T-cell (primary cell): ENCODE data around the gene UNC80. TPM values are rescaled to one million over a fixed set of nuclear protein-coding genes. Genes with fewer than 3 reads are reported as not detected.

Experiments
- ATAC-seq, 4 experiments: fragments of 200-7000 bp in 3 of 4; fragments of 150-1000 bp in 1 of 4; cut with Tn5 transposase; replicated peaks in 1 of 4; 1 replicate in 3 of 4; 2 replicates in 1 of 4; pipeline ENCODE4 v1.10.0; 2021; ENCODE audit warnings: moderate library complexity in 3 of 4, mild to moderate bottlenecking in 2 of 4, moderate number of reproducible peaks in 1 of 4
- CTCF ChIA-PET, 2 donors: fragments of 300-600 bp; sonication (Branson Sonifier 250); formaldehyde crosslinking; loops; one replicate each; lab custom pipeline; 2022; ENCODE audit warnings: antibody characterized with exemption in 2 of 2; lab: Charles Lee
- POLR2A ChIA-PET, 2 donors: fragments of 300-600 bp; sonication (Branson Sonifier 250); formaldehyde crosslinking; loops; one replicate each; lab custom pipeline; 2022; ENCODE audit warnings: antibody characterized with exemption in 2 of 2; lab: Charles Lee
- DNase-seq, 35 experiments: peaks; one replicate each; pipeline versions ENCODE4 v3.0.0 to v3.0.0-alpha.2; 2013 to 2023
- H3K27ac ChIP-seq: one replicate; pipeline ENCODE4 v1.5.1; 2013; ENCODE audit warnings: low read length
- H3K27me3 ChIP-seq, 2 experiments: replicated peaks in 1 of 2; 1 replicate in 1 of 2; 2 replicates in 1 of 2; pipeline versions ENCODE4 v1.6.1 to v1.7.0; 2013; ENCODE audit warnings: low read length in 1 of 2, mixed read lengths in 1 of 2; ENCODE audit not compliant: control insufficient read depth in 2 of 2, insufficient read depth in 2 of 2; ENCODE audit errors: extremely low read depth in 1 of 2
- H3K36me3 ChIP-seq, 2 donors: 1 replicate in 1 of 2; 2 replicates in 1 of 2; pipeline versions ENCODE4 v1.6.1 to v1.7.0; 2013; ENCODE audit warnings: low read length in 1 of 2; ENCODE audit not compliant: control insufficient read depth in 2 of 2, insufficient read depth in 1 of 2; ENCODE audit errors: extremely low read depth in 1 of 2
- H3K4me1 ChIP-seq, 2 experiments: 1 replicate in 1 of 2; 2 replicates in 1 of 2; pipeline versions ENCODE4 v1.6.1 to v1.7.0; 2013; ENCODE audit warnings: low read length in 2 of 2, mixed read lengths in 1 of 2; ENCODE audit not compliant: insufficient read depth in 2 of 2, control insufficient read depth in 1 of 2; ENCODE audit errors: extremely low read depth in 1 of 2
- H3K4me3 ChIP-seq, 2 donors: 1 replicate in 1 of 2; 2 replicates in 1 of 2; pipeline versions ENCODE4 v1.5.1 to v1.7.0; 2013; ENCODE audit warnings: mild to moderate bottlenecking in 2 of 2, low read length in 1 of 2, moderate library complexity in 1 of 2; ENCODE audit not compliant: control insufficient read depth in 1 of 2; ENCODE audit errors: extremely low read depth in 1 of 2
- H3K9me3 ChIP-seq: 2 replicates; pipeline ENCODE4 v1.7.0; 2013
- H3K27ac Mint-ChIP-seq, 2 donors: one replicate each; pipeline ENCODE4 v1.8.0; 2020 to 2021; ENCODE audit warnings: mild to moderate bottlenecking in 2 of 2, mixed read lengths in 2 of 2
- H3K27me3 Mint-ChIP-seq, 2 donors: one replicate each; pipeline ENCODE4 v1.8.0; 2021 to 2022; ENCODE audit warnings: mixed read lengths in 2 of 2
- H3K36me3 Mint-ChIP-seq: one replicate; pipeline ENCODE4 v1.8.0; 2021; ENCODE audit warnings: mixed read lengths
- H3K4me1 Mint-ChIP-seq, 3 donors: one replicate each; pipeline ENCODE4 v1.8.0; 2020 to 2022; ENCODE audit warnings: mixed read lengths in 3 of 3, mild to moderate bottlenecking in 1 of 3
- H3K4me3 Mint-ChIP-seq, 3 donors: one replicate each; pipeline ENCODE4 v1.8.0; 2020 to 2022; ENCODE audit warnings: mild to moderate bottlenecking in 3 of 3, mixed read lengths in 3 of 3, moderate library complexity in 3 of 3
- H3K9me3 Mint-ChIP-seq, 3 donors: one replicate each; pipeline ENCODE4 v1.8.0; 2020 to 2022; ENCODE audit warnings: mixed read lengths in 3 of 3
- WGBS: methylation state at CpG from one replicate; pipeline ENCODE4 v1.1.5; 2013; ENCODE audit warnings: missing lambda C conversion rate; ENCODE audit not compliant: insufficient coverage; 5-methylcytosine and 5-hydroxymethylcytosine counted together
- total RNA-seq, 35 experiments: library from RNA in 6 of 35; stranded (reverse) in 6 of 35; fragments of 120-200 nt in 1 of 35; gene quantifications; one replicate each; pipeline versions ENCODE4 v1.2.1 to v1.2.4 and lab custom pipeline; 2013 to 2026

Gene UNC80
- total RNA-seq, 5 donors from 2014 or later (not counting 1 experiment from before 2014, with no cell fraction given), result 0.09 TPM; not detected in 4

- H3K4me3 ChIP-seq, result no peak overlapping the region
- no peaks in the 10 kb centered on the region for H3K4me1 Mint-ChIP-seq
- no peak overlapping the region for H3K27ac ChIP-seq
- CTCF ChIA-PET, result interaction anchor here in 1 of 2 donors (0.6 kb wide), 1 partner anchor 43 kb away, joined by 3 read pairs; no protein-coding TSS in a partner anchor
- no peaks in the 10 kb centered on the region for H3K9me3 ChIP-seq
- WGBS, result no CpG with 5 or more reads among the region's 1 CpG
- DNase-seq, result no peak
- H3K4me3 Mint-ChIP-seq, result no peak overlapping the region
- no peak for ATAC-seq
- no peaks in the 10 kb centered on the region for H3K36me3 ChIP-seq
- POLR2A ChIA-PET, result no interaction called here
- peaks cover 4 to 8% of the 10 kb centered on the region in 2 donors for H3K27me3 Mint-ChIP-seq
- no peaks in the 10 kb centered on the region for H3K9me3 Mint-ChIP-seq
- no peak overlapping the region for H3K27ac Mint-ChIP-seq
- no peaks in the 10 kb centered on the region for H3K4me1 ChIP-seq
- no peaks in the 10 kb centered on the region for H3K36me3 Mint-ChIP-seq
- no peaks in the 10 kb centered on the region for H3K27me3 ChIP-seq
Observed at GRCh38 chr2:209876211-209876610, 104.6 kb downstream of the UNC80 start.

DNA sequence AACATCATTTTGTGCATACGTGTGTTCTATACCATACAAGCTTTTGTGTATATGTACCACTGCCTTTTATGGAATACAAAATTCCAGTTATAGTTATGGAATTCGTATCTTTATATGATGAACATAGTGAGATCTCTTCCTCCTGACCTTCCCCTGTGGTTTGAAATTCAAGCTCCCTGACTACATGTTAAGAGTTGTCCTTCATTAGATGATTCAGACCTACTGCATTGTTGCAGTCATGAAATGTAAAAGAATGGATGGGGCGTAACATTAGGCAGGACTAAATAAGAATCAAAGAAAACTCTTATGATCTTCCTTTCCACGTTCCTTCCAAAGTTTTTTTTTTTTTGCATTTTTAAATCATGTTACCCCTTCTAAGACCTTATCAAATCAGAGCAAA is 107.1 kb downstream of the UNC80 start:
- Mint-ChIP-seq H3K4me1 (no peaks in the 10 kb centered on the region), H3K9me3 (peaks cover 0 to 2% (median 0%) of the 10 kb centered on the region in 3 donors), H3K27me3 (peaks cover 2 to 4% of the 10 kb centered on the region in 2 donors), H3K4me3 (no peak overlapping the region), H3K36me3 (no peaks in the 10 kb centered on the region), H3K27ac (no peak overlapping the region)
- POLR2A ChIA-PET, result no interaction called here
- ATAC-seq (no peak), DNase-seq (no peak)
- no peaks in the 10 kb centered on the region for H3K27me3 ChIP-seq
- H3K9me3 ChIP-seq, result no peaks in the 10 kb centered on the region
- no peak overlapping the region for H3K27ac ChIP-seq
- WGBS, result 90% methylated on average over 2 of the region's 4 CpGs
- CTCF ChIA-PET, result no interaction called here
- H3K4me3 ChIP-seq, result no peak overlapping the region
- H3K36me3 ChIP-seq, result no peaks in the 10 kb centered on the region
- H3K4me1 ChIP-seq, result no peaks in the 10 kb centered on the region

GRCh38 chr2:209900638-209901037 is 129.0 kb downstream of the UNC80 start:
- Mint-ChIP-seq H3K36me3 (no peaks in the 10 kb centered on the region), H3K4me1 (no peaks in the 10 kb centered on the region), H3K9me3 (no peaks in the 10 kb centered on the region), H3K27me3 (peaks cover 2 to 9% of the 10 kb centered on the region in 2 donors), H3K4me3 (no peak overlapping the region), H3K27ac (no peak overlapping the region)
- DNase-seq, result no peak
- Histone ChIP-seq H3K27ac (no peak overlapping the region), H3K36me3 (no peaks in the 10 kb centered on the region), H3K27me3 (no peaks in the 10 kb centered on the region), H3K4me1 (no peaks in the 10 kb centered on the region), H3K9me3 (no peaks in the 10 kb centered on the region), H3K4me3 (no peak overlapping the region)
- ChIA-PET POLR2A (no interaction called here), CTCF (no interaction called here)
- ATAC-seq, result no peak
- WGBS, result no CpG with 5 or more reads among the region's 1 CpG

DNA sequence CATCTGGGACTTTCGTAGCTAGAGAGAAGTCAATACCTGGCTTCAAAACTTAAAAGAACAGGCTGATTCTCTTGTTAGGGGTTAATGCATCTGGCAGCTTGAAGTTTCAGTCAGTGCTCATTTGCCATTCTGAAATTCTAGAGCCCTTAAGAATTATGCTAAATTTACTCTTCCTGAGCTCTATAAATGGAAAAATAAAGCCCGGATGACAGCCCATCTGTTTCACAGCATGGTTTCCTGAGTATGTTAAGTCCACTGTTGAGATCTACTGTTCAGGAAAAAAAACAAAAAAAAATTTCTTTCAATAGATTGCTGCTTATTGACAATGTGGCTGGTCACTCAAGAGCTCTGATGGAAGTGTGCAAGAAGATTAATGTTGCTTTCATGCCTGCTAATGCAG is 129.5 kb downstream of the UNC80 start:
- H3K4me3 ChIP-seq, result no peak overlapping the region
- Mint-ChIP-seq H3K36me3 (no peaks in the 10 kb centered on the region), H3K4me1 (no peaks in the 10 kb centered on the region), H3K27me3 (peaks cover 2 to 9% of the 10 kb centered on the region in 2 donors), H3K4me3 (no peak overlapping the region), H3K27ac (no peak overlapping the region), H3K9me3 (no peaks in the 10 kb centered on the region)
- WGBS, result 100% methylated on average over 1 of the region's 2 CpGs
- H3K4me1 ChIP-seq, result no peaks in the 10 kb centered on the region
- ATAC-seq (no peak), DNase-seq (no peak)
- ChIA-PET POLR2A (no interaction called here), CTCF (no interaction called here)
- no peak overlapping the region for H3K27ac ChIP-seq
- no peaks in the 10 kb centered on the region for H3K36me3 ChIP-seq
- H3K27me3 ChIP-seq, result no peaks in the 10 kb centered on the region
- H3K9me3 ChIP-seq, result no peaks in the 10 kb centered on the region

- ChIA-PET POLR2A (no interaction called here), CTCF (interaction anchor here in 1 of 2 donors (0.6 kb wide), 1 partner anchor 8 kb away, joined by 4 read pairs; no protein-coding TSS in a partner anchor)
- Histone ChIP-seq H3K27ac (no peak overlapping the region), H3K4me1 (no peaks in the 10 kb centered on the region), H3K4me3 (no peak overlapping the region), H3K36me3 (no peaks in the 10 kb centered on the region), H3K27me3 (no peaks in the 10 kb centered on the region), H3K9me3 (no peaks in the 10 kb centered on the region)
- no peaks in the 10 kb centered on the region for H3K36me3 Mint-ChIP-seq
- ATAC-seq (no peak), DNase-seq (no peak)
- H3K27me3 Mint-ChIP-seq, result peaks cover 2 to 3% of the 10 kb centered on the region in 2 donors
- H3K27ac Mint-ChIP-seq, result no peak overlapping the region
- no peaks in the 10 kb centered on the region for H3K4me1 Mint-ChIP-seq
- no peak overlapping the region for H3K4me3 Mint-ChIP-seq
- H3K9me3 Mint-ChIP-seq, result no peaks in the 10 kb centered on the region
- WGBS, result no CpG with 5 or more reads among the region's 2 CpGs
Observed at GRCh38 chr2:209905691-209906090, 134.1 kb downstream of the UNC80 start.

DNA sequence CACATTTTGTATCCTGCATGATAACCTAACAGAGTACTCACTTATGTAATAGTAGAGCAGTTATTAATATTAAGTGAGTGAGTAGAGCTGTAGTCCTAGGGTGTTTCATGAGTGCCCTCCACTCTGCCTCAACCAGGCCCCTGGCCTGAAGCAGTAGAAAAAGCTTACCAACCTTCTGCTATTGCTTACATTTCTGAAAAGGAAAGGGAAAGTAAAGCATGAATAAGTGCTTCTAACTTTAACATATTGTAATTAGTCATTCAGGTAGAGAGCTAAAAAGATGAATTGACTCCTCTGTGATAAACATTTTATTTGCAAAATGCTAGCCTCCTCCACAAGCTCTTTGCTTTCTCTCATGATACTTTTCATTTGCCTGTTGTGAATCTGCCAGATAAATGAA is 136.1 kb downstream of the UNC80 start:
- Mint-ChIP-seq H3K9me3 (no peaks in the 10 kb centered on the region), H3K27ac (no peak overlapping the region), H3K27me3 (peaks cover 2 to 3% of the 10 kb centered on the region in 2 donors), H3K4me1 (no peaks in the 10 kb centered on the region), H3K36me3 (no peaks in the 10 kb centered on the region), H3K4me3 (no peak overlapping the region)
- DNase-seq, result no peak
- no peak for ATAC-seq
- Histone ChIP-seq H3K4me1 (no peaks in the 10 kb centered on the region), H3K36me3 (no peaks in the 10 kb centered on the region), H3K27me3 (no peaks in the 10 kb centered on the region), H3K4me3 (no peak overlapping the region), H3K27ac (no peak overlapping the region), H3K9me3 (no peaks in the 10 kb centered on the region)
- ChIA-PET POLR2A (no interaction called here), CTCF (no interaction called here)

DNA sequence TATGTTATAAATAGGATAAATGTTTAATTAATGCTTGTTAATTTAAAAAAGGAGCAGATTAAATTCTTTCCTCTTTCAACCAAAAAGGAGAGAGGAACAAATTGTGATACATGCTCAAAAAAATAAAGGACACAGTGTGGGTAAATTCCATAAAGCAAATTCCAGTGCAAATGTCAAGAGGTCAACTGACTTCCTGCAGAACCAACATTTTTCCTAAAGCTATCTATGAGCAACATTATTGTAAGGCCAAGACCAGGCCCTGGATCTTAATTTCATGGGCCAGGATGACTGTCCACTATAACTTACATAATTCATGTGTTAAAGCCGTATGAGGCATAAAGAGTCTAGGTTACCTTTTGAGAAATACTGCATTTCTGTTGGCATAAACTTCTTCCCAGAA is 136.9 kb downstream of the UNC80 start:
- 100% methylated on average over 1 of the region's 1 CpG for WGBS
- ChIA-PET POLR2A (no interaction called here), CTCF (no interaction called here)
- no peak overlapping the region for H3K27ac ChIP-seq
- H3K36me3 Mint-ChIP-seq, result no peaks in the 10 kb centered on the region
- H3K27me3 Mint-ChIP-seq, result peaks cover 2 to 3% of the 10 kb centered on the region in 2 donors
- no peak overlapping the region for H3K4me3 ChIP-seq
- no peaks in the 10 kb centered on the region for H3K27me3 ChIP-seq
- ATAC-seq (no peak), DNase-seq (no peak)
- no peaks in the 10 kb centered on the region for H3K4me1 Mint-ChIP-seq
- no peaks in the 10 kb centered on the region for H3K9me3 ChIP-seq
- no peak overlapping the region for H3K27ac Mint-ChIP-seq
- H3K36me3 ChIP-seq, result no peaks in the 10 kb centered on the region
- no peak overlapping the region for H3K4me3 Mint-ChIP-seq
- no peaks in the 10 kb centered on the region for H3K9me3 Mint-ChIP-seq
- H3K4me1 ChIP-seq, result no peaks in the 10 kb centered on the region
